ENCODE measurements around the gene CDC16.

DNA sequence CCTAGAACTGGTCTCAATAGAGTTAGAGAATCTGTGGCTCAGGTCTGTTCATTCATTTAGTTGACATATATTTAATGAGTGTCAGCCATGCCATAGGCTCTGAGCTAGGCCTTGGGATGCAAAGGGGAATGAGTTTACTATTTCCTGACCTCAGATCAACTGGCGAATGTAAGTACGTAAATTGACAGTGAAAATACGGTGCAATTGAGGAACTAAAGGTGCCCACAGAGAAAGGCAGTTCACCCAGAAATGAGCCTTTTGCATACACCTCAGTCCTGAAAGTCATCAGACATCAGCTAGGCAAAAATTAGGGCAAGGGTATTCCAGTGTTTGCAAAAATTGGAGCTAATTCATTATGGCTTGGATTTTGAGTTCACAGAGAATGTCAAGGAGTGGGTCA, 26.1 kb downstream of the CDC16 start:
- TF ChIP-seq POLR2A (IDR thresholded peaks at IDR 0.05) = no peak
- TF ChIP-seq, protein P1, sequence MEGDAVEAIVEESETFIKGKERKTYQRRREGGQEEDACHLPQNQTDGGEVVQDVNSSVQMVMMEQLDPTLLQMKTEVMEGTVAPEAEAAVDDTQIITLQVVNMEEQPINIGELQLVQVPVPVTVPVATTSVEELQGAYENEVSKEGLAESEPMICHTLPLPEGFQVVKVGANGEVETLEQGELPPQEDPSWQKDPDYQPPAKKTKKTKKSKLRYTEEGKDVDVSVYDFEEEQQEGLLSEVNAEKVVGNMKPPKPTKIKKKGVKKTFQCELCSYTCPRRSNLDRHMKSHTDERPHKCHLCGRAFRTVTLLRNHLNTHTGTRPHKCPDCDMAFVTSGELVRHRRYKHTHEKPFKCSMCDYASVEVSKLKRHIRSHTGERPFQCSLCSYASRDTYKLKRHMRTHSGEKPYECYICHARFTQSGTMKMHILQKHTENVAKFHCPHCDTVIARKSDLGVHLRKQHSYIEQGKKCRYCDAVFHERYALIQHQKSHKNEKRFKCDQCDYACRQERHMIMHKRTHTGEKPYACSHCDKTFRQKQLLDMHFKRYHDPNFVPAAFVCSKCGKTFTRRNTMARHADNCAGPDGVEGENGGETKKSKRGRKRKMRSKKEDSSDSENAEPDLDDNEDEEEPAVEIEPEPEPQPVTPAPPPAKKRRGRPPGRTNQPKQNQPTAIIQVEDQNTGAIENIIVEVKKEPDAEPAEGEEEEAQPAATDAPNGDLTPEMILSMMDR (IDR thresholded peaks at IDR 0.05) = no peak

Data from adrenal gland (tissue), 5 donors.